GM11168 (cell line): ENCODE results near the gene HES6.

ENCODE experiments used
- in situ Hi-C: fragments of 300-500 bp; cut with MboI; formaldehyde crosslinking; loops from one replicate; pipeline ENCODE4 v1.12.0; 2022; ENCODE audit warnings: low sequenced_read_pairs; ENCODE audit not compliant: unreplicated experiment

Gene HES6

DNA sequence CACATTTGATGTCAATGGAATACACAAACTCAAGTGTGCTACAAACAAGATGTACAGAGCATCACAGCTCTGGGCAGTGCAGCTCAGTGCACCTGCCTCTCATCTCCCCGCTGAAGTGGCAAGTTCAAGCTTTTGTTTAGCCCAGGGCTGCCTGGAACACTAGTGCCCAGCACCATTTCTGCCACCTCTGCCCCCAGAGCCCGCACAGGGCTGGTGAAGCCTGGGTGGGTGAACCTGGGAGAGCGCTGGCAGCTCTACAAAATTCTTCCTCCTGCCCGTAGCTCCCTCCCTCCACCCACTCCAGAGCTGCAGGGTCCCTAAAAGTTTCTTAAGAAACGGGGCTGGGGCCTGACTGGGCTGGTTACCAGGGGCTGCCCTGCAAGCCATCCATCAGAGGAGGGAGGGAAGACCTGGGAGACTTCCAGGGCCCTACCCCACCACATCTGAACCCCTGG lies 1.5 kb downstream of the HES6 start:
- in situ Hi-C loops, result no loop called here

DNA sequence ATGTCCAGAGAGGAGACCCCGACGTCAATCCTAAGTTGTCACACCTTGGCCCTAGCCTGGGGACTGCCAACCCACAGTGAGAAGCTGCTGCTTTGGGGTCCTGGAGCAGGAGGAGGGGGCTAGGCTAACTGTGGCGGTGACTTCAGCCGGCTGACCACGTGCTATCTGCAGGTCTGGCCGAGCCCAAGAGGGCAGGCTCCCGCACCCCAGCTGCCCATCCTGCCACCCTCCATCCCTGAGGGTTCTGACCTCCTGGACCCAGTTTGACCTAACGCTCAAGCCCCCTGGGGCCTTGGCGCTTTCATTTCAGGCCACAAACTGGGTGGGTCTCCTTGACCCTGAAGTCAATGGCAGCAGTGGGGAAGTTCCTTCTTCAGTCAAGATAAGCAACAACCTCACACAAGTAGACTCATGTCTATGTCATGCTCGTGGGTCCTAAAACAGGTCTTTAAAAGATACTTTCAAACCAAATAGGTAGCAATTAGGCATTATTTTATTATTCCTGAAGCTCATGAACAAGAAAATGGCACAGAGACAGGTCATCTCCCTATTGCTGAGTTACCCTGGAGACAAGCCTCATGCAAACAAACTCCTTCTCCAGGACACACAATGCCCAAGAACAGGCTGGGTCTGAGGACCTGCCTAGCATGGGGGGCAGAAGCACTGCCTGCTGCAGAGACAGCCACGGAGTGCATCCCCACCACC lies 2.3 kb downstream of the HES6 start:
- in situ Hi-C loops, result no loop called here

DNA sequence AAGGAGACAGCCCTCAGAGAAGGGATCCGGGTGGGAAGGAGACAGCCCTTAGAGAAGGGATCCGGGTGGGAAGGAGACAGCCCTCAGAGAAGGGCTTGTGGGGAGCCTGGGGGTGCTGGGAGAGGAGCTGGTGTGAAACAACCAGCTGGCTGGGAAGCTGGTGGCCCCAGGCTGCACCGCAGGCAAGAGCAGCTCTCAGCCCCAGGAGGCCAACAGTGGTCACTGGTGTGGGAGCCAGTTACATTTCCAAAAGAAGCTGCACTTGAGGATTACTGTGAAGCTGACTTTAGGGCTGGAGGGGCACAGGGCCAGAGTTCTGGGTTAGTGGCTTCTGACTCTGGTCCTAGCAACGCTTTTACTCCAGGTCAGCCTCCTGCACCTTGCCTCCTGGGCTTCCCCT lies 3.3 kb downstream of the HES6 start:
- in situ Hi-C loops, result no loop called here

DNA sequence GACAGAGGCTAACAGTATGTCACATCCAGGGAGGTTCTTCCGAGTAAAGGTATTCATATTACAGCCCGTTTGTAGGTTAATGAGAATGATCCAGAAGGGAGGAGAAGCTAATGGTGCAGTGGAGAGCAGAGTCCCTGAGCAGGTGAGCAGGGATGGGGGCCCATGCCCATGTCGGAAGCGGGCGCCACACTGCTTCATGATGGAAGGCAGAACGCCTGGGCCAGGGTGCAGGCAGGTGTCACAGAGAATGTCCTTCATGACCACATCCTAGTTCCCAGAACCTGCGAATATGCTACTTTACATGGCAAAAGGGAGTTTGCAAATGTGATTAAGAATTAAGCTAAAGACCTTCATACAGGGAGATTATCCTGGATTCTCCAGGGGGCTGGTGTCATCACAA lies 4.0 kb downstream of the HES6 start:
- in situ Hi-C loops, result no loop called here

DNA sequence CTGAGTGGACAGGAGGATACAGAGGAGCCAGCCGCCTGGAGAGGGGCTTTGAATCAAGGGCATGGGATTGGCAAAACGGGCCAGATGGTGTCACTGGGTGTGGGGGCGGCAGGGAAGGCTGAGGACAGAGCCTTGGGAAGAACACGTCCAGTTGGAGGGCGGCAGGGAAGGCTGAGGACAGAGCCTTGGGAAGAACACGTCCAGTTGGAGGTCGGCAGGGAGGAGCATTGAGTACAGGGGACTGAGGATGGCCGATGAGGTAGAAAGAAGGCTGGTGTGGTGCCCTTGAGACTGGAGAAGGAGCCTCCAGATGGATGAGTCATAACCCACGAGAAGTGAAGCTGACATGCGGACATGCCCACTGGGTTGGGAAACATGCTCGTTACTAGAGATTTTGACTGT lies 4.5 kb downstream of the HES6 start:
- in situ Hi-C loops, result no loop called here

DNA sequence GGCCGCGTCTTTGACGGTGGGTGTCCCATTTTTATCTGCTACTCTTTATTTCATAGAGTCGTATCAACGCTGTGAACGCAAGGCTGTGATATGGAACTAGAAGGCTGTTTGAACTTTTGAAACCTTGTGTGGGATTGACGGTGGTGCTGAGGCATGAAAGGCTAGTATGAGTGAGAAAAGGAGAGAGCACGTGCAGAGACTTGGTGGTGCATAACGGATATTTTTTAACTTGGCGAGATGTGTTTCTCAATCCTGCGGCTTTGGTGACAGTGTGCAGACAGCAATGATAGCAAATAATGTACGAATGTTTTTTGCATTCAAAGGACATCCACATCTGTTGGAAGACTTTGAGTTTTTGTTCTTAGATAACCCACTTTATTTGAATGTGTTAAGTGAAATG lies 6.2 kb downstream of the HES6 start:
- in situ Hi-C loops, result no loop called here

DNA sequence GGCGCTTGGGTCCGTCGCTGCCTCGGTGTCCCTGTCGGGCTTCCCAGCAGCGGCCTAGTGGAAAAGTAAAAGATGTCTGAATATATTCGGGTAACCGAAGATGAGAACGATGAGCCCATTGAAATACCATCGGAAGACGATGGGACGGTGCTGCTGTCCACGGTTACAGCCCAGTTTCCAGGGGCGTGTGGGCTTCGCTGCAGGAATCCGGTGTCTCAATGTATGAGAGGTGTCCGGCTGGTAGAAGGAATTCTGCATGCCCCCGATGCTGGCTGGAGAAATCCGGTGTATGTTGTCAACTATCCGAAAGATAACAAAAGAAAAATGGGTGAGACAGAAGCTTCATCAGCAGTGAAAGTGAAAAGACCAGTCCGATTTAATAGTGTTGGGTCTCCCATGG lies 8.0 kb downstream of the HES6 start:
- in situ Hi-C loops, result no loop called here

DNA sequence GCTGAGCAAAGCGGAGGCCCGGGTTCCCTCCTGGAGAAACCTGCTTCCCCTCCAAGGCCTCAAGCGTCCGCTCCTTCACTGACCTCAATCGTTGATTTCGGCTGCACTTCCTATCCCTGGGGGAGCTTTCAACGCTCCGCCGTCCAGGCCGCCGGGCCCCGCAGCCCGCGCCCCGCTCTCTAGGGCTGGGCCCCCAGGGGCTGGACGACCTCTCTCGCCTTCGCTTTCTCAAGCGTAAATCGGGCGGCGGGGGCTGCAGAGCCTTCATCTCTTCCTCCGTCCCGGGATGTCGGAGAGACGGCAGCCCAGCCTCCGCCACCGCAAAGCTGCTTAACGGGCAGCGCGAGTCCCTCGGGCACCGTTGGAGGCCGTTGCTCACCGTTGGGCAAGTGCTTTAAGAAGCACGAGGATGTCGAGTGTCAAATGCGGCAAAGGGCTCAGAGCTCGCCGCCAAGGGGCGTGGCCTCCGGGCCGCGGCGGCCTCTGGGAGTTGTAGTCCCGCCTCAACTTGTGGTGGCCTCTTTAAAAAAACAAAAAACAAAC lies 8.5 kb downstream of the HES6 start:
- in situ Hi-C loops, result no loop called here

DNA sequence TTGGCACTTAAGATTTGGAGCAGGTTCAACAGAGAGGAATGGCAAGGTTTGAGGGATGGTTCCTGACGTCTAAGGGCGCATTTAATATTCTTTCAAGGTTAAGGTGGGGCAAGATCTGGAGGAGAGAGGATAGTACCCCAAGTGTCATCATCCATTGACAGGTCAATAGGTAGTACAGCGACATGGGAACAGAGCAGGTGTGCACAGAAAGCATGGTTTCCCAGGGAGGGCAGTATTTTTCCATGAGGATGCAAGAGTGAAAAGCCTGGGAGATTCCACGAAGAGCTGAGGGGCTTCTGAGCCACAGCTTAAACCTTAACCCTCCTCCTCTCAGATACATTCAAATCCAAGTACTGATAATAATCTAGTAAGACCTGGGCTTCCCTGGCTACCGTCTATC lies 9.1 kb downstream of the HES6 start:
- in situ Hi-C loops, result no loop called here

DNA sequence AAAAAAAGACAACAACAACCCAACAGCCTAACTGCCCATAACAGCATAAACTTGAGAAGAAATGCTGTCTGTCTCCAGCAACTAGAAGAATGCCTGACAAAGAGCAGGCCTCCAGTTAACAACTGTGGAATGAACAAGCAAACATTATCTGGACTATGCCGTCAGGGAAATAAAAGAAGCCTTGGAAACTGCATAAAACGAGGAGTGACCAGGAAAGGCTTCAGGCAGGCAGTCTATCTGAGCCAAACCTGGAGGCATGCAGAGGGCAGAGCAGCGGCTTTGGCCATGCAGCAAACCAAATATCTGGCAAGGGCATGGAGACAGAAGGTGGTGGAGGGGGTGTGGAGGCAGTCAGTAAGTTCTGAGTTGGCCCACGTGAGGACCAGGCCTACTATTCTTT lies 11.1 kb downstream of the HES6 start:
- in situ Hi-C loops, result no loop called here

DNA sequence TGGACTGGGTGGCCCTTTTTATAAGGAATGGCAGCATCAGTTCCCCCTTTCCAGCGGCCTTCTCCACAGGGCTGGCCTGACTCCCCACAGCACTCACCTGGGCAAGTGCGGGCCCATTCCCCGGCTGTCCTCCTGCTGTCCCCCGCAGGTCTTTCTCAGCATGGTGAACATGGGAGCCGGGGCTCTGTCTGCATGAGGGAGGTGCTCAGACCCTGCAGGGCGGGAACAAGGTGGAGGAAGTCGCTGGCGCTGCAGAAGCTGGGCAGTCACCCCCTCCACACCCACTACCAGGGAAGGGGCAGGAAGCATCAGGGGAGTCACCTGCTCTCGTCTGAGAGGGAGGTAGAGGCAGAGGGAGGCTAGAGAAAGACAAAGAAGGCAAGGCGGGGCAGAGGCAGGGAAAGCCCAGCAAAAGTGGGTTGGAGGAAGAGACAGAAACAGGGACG lies 12.2 kb downstream of the HES6 start:
- in situ Hi-C loops, result no loop called here

DNA sequence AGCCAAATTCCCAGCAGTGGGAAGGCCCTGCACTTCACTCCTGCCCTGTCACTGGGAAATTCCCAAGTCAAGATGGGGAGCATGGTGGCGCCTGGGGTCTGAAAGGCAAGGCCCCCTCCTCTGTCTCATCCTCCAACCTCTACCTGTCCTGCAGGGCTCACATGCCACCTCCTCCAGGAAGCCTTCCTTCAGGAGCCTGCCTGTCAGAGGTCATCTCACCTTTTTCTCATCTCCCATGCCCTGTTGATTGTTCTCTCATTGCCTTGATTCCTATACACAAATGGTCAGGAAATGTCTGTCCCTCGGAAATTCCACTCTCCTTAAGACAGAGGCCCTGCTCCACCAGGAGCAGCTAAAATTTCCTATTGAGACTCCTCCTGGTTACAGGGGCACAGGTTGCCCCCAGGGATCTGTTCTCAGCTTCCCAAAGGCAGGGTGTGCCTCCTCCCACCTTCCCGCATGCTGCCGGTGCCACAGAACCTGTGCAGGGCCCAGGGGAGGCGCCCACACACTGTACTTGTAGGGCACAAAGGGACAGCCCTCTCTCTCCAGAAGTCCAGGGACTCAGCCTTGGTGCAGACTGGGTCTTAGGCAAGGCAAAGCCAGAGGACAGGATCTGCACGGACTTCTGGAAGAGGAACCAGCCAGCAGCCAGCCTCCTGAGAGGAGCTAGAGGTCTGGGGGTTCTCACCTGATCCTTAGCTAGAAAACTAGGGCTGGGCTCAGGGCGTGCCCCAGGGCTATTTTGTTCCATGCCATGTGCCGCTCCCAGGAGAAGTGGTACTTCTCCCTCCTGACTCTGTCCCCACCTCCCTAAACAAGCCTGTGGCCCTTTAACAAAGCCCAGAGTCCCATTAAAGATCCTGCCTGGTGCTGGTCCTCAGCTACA lies 12.9 kb downstream of the HES6 start:
- in situ Hi-C loops, result no loop called here

DNA sequence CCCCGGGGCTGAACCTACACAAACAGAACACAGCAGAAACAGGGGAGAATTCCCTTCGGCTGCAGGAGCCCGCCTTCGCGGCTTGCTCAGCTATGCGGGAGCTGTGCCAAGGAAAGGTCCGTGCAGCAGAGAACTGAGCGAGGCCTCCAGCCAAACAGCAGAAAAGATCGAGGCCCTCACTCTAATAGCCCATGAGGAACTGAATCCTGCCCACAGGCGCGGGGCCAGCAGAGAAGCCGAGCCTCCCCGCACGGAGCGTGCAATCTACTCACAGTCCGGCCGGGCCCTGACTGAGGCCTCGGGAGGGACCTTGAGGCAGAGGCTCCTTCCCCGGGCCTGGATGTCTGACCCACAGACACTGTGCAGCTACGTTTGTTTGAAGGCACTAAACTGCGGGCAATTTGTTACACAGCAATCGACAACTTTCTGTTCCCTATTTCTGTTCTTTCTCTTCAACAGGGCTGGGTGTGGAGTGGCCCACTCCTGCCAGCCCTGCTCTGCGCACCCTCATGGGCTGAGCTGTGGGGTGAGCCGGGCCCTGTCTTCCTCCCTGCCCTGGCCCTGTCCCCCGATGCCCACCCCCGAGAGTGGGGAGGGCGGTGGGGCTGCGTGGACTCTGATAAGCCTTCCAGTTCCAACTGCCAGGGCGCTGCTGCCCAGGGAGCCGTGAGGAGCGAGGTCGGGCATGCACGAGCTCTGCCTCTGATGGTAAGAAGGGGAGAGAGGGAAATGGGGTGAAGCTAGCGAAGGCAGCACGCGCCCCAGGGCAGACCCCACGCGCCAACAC lies 13.7 kb downstream of the HES6 start:
- in situ Hi-C loops, result no loop called here

DNA sequence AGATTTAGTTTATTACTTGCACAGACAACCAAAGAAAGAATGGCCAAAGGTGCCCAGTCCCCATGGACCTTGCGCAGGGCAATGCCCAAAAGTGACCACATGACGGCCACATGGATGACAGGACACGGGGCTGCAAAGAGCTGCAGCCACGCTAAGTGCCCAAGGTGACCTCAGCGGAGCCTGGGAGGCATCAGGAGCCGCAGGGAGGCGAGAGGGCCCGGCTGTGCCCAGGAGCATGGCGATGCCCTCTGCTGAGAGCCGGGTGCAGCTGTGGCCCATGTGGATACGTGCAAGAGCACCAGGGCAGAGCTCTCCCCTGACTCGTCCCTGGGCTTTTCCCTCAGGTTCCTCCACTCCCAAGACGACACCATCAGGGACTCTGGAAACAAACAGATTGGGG lies 14.7 kb downstream of the HES6 start:
- in situ Hi-C loops, result no loop called here

DNA sequence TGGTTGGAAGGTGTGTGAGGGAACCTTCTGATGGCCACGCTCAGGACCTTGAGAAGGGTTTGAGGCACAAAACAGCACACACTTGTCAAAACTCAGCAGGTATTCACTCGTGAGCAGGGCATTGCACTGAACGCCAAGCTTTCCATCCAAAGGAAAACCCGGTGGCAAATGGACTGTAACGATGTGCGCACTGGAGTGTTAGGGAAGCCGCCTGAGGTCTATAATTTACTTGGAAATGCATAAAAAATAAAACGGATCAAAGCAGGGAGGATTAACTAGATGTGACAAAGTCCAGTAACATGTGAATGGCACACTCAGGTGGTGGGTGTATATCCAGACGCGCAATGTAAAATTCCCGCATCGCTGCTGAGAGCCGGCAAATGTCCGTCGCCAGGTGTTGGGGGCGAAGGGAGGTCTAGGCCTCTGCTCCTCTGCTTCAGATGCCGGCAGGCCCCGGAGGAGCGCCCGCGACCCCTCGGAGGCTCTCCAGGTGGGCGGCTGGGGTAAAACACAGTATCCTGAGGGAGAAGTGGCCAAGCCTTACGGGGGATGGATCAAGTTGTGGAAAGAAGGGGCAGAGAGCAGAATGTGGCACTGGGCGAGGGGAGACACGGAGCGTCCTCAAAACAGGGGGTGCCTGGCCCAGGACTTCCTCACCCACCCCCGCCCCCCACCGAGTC lies 15.3 kb downstream of the HES6 start:
- in situ Hi-C loops, result no loop called here

DNA sequence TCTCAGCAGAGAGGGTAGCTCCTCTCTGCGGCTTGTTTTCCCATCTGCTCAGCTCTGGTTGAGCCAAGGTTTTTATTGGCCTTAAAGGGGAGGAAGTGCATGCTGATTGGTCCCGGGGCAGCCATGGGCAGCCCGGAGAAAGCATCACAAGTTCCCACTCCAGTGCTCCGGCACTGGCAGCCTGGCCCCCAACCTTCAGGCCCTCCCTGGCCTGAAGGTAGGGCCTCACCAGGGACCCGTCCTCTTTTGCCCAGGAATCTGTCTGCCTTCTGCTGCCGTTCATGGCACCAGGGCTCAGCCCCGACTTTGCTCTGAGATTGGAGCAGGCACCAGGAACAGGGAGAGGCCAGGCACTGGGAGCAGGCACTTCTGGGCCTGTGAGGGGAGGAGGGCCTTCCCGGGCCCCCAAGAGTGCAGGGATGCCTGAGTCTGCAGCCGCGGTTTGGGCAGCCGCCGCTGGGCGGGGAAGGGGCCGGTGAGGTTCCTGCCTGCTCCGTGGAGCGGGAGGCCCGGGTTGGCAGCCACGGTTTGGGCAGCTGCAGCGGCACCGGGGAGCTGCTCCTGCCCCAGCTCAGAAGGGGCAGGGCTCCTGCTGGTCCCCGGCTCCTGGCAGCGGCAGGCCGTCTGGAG lies 18.8 kb downstream of the HES6 start:
- in situ Hi-C loops, result no loop called here

DNA sequence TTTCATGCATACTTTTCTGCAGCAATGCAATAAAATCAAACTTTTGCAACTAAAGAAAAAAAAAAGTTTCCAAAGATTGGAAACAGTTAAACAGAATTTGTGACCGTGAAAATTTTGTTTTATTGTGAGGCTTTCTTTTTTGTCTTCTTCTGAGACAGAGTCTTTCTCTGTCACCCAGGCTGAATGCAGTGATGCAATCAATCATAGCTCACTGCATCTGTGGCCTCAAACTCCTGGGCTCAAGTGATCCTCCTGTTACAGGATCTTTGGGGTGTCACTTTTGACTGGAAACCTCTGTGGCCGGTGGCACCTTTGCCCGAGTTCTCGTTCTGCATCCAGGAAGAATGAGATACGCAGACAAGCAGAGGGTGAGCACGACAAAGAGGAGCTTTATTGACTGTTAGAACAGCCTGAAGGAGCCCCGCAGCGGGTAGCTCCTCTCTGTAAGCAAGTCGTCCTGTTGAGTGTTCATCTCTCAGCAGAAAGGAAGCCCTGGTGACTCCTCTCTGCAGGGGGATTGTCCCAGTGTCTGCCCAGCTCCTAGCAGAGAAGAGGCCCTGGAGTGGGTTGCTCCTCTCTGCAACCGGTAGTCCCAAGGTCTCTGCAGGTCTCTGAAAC lies 19.5 kb downstream of the HES6 start:
- in situ Hi-C loops, result no loop called here

DNA sequence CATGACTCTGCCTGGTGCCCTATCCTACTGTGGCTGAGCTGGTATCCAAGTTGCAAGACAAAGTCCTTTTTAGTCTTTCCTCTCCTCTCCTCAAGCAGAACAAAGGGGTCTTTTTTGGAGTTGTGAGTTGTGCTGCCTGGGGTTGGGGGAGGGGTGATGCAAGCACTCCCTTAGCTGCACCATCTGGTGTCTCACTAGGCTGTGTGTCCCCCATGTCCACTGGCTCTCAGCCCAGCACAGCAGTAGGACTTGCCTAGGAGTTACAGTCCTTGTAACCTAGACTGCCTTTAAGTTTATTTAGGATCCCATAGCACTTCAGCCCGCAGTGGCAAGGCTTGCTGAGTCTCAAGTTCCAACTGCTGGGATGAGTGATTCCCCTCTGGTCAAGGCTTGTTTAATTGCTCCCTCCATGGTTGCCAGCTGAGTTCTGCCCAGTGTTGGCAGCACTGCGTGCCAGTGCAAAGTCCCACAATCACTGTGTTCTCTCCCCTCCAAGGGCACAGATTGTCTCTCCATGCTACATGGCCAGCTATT lies 23.1 kb downstream of the HES6 start:
- in situ Hi-C loops, result no loop called here

DNA sequence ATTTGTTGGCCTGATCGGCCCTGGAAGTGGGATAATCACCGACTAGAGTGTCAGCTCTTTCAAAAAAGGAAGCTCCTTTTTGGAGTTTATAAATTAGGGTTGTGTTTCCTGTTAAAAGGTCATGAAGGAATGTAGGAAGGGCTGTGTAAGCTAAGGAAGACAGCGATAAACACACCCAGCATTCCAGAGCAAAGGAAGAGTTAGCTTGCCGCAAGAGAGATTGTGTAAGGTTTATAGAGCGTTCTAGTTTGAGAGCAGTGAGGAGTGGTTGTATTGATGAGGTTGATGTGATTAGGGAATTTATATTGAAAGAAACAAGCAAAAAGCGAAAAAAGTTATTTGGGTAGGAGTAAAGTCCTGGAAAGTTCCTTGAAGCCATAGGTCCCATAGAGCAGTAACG lies 32.8 kb downstream of the HES6 start:
- in situ Hi-C loops, result no loop called here
